ENCODE results near the gene SEM1.
A peak's percentile ranks its signal among the peaks of the same experiment; 100 is the strongest.

The SEM1 gene

GRCh38 chr7:96708872-96709271, 774 bp downstream of the SEM1 start:
- H3K36me3 ChIP-seq (ENCODE audit: insufficient read depth, low read length), result peaks cover 37% of the 10 kb centered on the region
- H4K20me1 ChIP-seq (ENCODE audit: insufficient read depth, low read length), result no peaks in the 10 kb centered on the region
- peaks cover 24% of the 10 kb centered on the region for H3K4me1 ChIP-seq (ENCODE audit: insufficient read depth, low read length, severe bottlenecking)
- H3K9me3 ChIP-seq (ENCODE audit: low read length), result no peaks in the 10 kb centered on the region
- H3K4me3 ChIP-seq (ENCODE audit: low read depth, low read length, poor library complexity, severe bottlenecking), result peak overlapping the region; percentile 78
- H3F3A ChIP-seq (ENCODE audit: insufficient read depth, low read length), result no peaks in the 10 kb centered on the region
- peak overlapping the region; percentile 80 for H3K9ac ChIP-seq (ENCODE audit: low read length)
- peaks cover 53% of the 10 kb centered on the region for H3K79me2 ChIP-seq (ENCODE audit: insufficient read depth, low read length)
- no peaks in the 10 kb centered on the region for H3K9me2 ChIP-seq (ENCODE audit: low read depth, low read length)
- TF ChIP-seq EZH2 (IDR thresholded peaks at IDR 0.05; ENCODE audit: borderline replicate concordance, low read length) (no peak), CTCF (IDR thresholded peaks at IDR 0.05; ENCODE audit: low read length) (no peak)
- no peak overlapping the region for H2AFZ ChIP-seq (ENCODE audit: low read length)
- no peaks in the 10 kb centered on the region for H3K27me3 ChIP-seq (ENCODE audit: insufficient read depth, low read length)
- H3K27ac ChIP-seq (ENCODE audit: low read depth, low read length, poor library complexity, severe bottlenecking), result peak overlapping the region; percentile 45
- peak overlapping the region; percentile 92 for H3K4me2 ChIP-seq (ENCODE audit: low read length)

GRCh38 chr7:96707901-96708774, 1.5 kb downstream of the SEM1 start:
- no peaks in the 10 kb centered on the region for H3K9me3 ChIP-seq (ENCODE audit: low read length)
- H3K9me2 ChIP-seq (ENCODE audit: low read depth, low read length), result no peaks in the 10 kb centered on the region
- peaks cover 60% of the 10 kb centered on the region for H3K79me2 ChIP-seq (ENCODE audit: insufficient read depth, low read length)
- no peak for TF ChIP-seq EZH2 (IDR thresholded peaks at IDR 0.05; ENCODE audit: borderline replicate concordance, low read length)
- no peak for TF ChIP-seq CTCF (IDR thresholded peaks at IDR 0.05; ENCODE audit: low read length)
- H3F3A ChIP-seq (ENCODE audit: insufficient read depth, low read length), result no peaks in the 10 kb centered on the region
- H3K9ac ChIP-seq (ENCODE audit: low read length), result peak overlapping the region; percentile 80
- no peaks in the 10 kb centered on the region for H4K20me1 ChIP-seq (ENCODE audit: insufficient read depth, low read length)
- no peaks in the 10 kb centered on the region for H3K27me3 ChIP-seq (ENCODE audit: insufficient read depth, low read length)
- H3K27ac ChIP-seq (ENCODE audit: low read depth, low read length, poor library complexity, severe bottlenecking), result no peak overlapping the region
- peaks cover 24% of the 10 kb centered on the region for H3K4me1 ChIP-seq (ENCODE audit: insufficient read depth, low read length, severe bottlenecking)
- no peak overlapping the region for H2AFZ ChIP-seq (ENCODE audit: low read length)
- peak overlapping the region; percentile 92 for H3K4me2 ChIP-seq (ENCODE audit: low read length)
- peak overlapping the region; percentile 78 for H3K4me3 ChIP-seq (ENCODE audit: low read depth, low read length, poor library complexity, severe bottlenecking)
- peaks cover 42% of the 10 kb centered on the region for H3K36me3 ChIP-seq (ENCODE audit: insufficient read depth, low read length)

GRCh38 chr7:96701258-96701657, 8.4 kb downstream of the SEM1 start:
- TF ChIP-seq EZH2 (IDR thresholded peaks at IDR 0.05; ENCODE audit: borderline replicate concordance, low read length), result no peak
- no peak for TF ChIP-seq CTCF (IDR thresholded peaks at IDR 0.05; ENCODE audit: low read length)
- no peaks in the 10 kb centered on the region for H3K9me2 ChIP-seq (ENCODE audit: low read depth, low read length)
- peaks cover 98% of the 10 kb centered on the region for H3K79me2 ChIP-seq (ENCODE audit: insufficient read depth, low read length)
- no peak overlapping the region for H3K4me2 ChIP-seq (ENCODE audit: low read length)
- H3K27me3 ChIP-seq (ENCODE audit: insufficient read depth, low read length), result no peaks in the 10 kb centered on the region
- no peak overlapping the region for H3K9ac ChIP-seq (ENCODE audit: low read length)
- H2AFZ ChIP-seq (ENCODE audit: low read length), result no peak overlapping the region
- H3F3A ChIP-seq (ENCODE audit: insufficient read depth, low read length), result no peaks in the 10 kb centered on the region
- H3K27ac ChIP-seq (ENCODE audit: low read depth, low read length, poor library complexity, severe bottlenecking), result no peak overlapping the region
- H3K36me3 ChIP-seq (ENCODE audit: insufficient read depth, low read length), result peaks cover 71% of the 10 kb centered on the region
- no peaks in the 10 kb centered on the region for H4K20me1 ChIP-seq (ENCODE audit: insufficient read depth, low read length)
- no peak overlapping the region for H3K4me3 ChIP-seq (ENCODE audit: low read depth, low read length, poor library complexity, severe bottlenecking)
- H3K4me1 ChIP-seq (ENCODE audit: insufficient read depth, low read length, severe bottlenecking), result no peaks in the 10 kb centered on the region
- no peaks in the 10 kb centered on the region for H3K9me3 ChIP-seq (ENCODE audit: low read length)

All from OCI-LY1 (cell line).